ENCODE measurements around the gene CHIT1. TPM values are rescaled to one million over a fixed set of nuclear protein-coding genes. Genes with fewer than 3 reads are reported as not detected.

CHIT1 gene
- total RNA-seq, 2 experiments from 2014 or later, result 0.58 to 1.1 TPM

DNA sequence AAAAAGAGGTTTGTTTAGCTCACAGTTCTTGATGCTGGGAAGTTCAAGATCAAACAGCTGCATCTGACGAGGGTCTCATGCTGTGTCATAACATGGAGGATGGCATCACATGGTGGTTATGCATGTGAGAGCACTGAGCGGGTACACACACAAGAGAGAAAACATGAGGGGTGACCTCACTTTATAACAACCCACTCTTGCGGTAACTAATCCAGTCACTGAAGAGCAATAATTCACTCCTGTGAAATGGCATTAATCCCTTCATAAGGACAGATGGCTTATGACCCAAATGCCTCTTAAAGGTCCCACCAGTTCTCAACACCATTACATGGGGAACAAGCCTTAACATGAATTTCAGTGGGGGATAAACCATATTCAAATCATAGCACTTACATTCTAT, 23.2 kb upstream of the CHIT1 start:
- ChIA-PET CTCF (no interaction called here), POLR2A (no interaction called here)
- peaks cover 2% of the 10 kb centered on the region for H3K9me3 Mint-ChIP-seq
- ATAC-seq (ENCODE audit: poor library complexity) (no peak), DNase-seq (no peak)
- intact Hi-C loops (cut with DNase I, micrococcal nuclease), result no loop called here
- no peak overlapping the region for H3K27ac Mint-ChIP-seq
- no peaks in the 10 kb centered on the region for H3K4me1 Mint-ChIP-seq (ENCODE audit: low read depth)
- Histone ChIP-seq H3K27ac (ENCODE audit: low read depth in 1 of 2, low read length in 2 of 2) (no peak overlapping the region), H3K27me3 (ENCODE audit: control insufficient read depth in 1 of 2, insufficient read depth in 2 of 2, low read length in 2 of 2) (peaks cover 16 to 18% of the 10 kb centered on the region in 2 experiments), H3K9me3 (ENCODE audit: control insufficient read depth in 1 of 2, insufficient read depth in 1 of 2, low read length in 2 of 2) (peaks cover 7% of the 10 kb centered on the region in 2 experiments), H3K4me3 (ENCODE audit: low read length) (no peak overlapping the region), H3K4me1 (ENCODE audit: insufficient read depth, low read length) (no peaks in the 10 kb centered on the region), H3K36me3 (ENCODE audit: insufficient read depth, low read length) (no peaks in the 10 kb centered on the region)
- H3K4me3 Mint-ChIP-seq, result no peak overlapping the region
- no peaks in the 10 kb centered on the region for H3K36me3 Mint-ChIP-seq (ENCODE audit: low read depth)
- peaks cover 39% of the 10 kb centered on the region for H3K27me3 Mint-ChIP-seq
- TF ChIP-seq, protein P1, sequence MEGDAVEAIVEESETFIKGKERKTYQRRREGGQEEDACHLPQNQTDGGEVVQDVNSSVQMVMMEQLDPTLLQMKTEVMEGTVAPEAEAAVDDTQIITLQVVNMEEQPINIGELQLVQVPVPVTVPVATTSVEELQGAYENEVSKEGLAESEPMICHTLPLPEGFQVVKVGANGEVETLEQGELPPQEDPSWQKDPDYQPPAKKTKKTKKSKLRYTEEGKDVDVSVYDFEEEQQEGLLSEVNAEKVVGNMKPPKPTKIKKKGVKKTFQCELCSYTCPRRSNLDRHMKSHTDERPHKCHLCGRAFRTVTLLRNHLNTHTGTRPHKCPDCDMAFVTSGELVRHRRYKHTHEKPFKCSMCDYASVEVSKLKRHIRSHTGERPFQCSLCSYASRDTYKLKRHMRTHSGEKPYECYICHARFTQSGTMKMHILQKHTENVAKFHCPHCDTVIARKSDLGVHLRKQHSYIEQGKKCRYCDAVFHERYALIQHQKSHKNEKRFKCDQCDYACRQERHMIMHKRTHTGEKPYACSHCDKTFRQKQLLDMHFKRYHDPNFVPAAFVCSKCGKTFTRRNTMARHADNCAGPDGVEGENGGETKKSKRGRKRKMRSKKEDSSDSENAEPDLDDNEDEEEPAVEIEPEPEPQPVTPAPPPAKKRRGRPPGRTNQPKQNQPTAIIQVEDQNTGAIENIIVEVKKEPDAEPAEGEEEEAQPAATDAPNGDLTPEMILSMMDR (IDR thresholded peaks at IDR 0.05), result no peak

DNA sequence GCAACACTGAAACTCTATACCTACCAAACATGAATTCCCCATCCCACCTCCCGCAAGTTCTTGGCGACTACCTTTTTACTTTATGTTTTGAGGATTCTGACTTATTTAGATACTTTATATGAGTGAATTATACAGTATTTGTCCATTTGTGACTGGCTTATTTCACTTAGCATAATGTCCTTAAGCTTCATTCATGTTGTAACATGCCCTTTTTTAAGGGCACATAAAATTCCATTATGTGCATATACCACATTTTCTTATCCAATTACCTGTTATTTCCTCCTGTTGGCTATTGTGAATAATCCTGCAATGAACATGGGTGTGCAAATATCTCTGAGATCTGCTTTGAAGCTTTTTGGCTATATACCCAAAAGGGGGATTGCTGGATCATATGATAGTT, 22.0 kb upstream of the CHIT1 start:
- Histone ChIP-seq H3K27me3 (ENCODE audit: control insufficient read depth in 1 of 2, insufficient read depth in 2 of 2, low read length in 2 of 2) (peaks cover 16% of the 10 kb centered on the region in 2 experiments), H3K4me3 (ENCODE audit: low read length) (no peak overlapping the region), H3K36me3 (ENCODE audit: insufficient read depth, low read length) (no peaks in the 10 kb centered on the region), H3K9me3 (ENCODE audit: control insufficient read depth in 1 of 2, insufficient read depth in 1 of 2, low read length in 2 of 2) (peaks cover 2 to 7% of the 10 kb centered on the region in 2 experiments), H3K4me1 (ENCODE audit: insufficient read depth, low read length) (no peaks in the 10 kb centered on the region), H3K27ac (ENCODE audit: low read depth in 1 of 2, low read length in 2 of 2) (no peak overlapping the region)
- Mint-ChIP-seq H3K4me1 (ENCODE audit: low read depth) (no peaks in the 10 kb centered on the region), H3K27ac (no peak overlapping the region), H3K27me3 (peaks cover 41% of the 10 kb centered on the region), H3K36me3 (ENCODE audit: low read depth) (no peaks in the 10 kb centered on the region), H3K9me3 (peaks cover 3% of the 10 kb centered on the region), H3K4me3 (no peak overlapping the region)
- ATAC-seq (ENCODE audit: poor library complexity) (no peak), DNase-seq (no peak)
- CTCF ChIA-PET, result interaction anchor here (3.0 kb wide), 1 partner anchor 16 kb away, joined by 10 read pairs; no protein-coding TSS in a partner anchor
- intact Hi-C loops (cut with DNase I, micrococcal nuclease), result no loop called here
- POLR2A ChIA-PET, result no interaction called here
- TF ChIP-seq, protein P1 (IDR thresholded peaks at IDR 0.05), result no peak

DNA sequence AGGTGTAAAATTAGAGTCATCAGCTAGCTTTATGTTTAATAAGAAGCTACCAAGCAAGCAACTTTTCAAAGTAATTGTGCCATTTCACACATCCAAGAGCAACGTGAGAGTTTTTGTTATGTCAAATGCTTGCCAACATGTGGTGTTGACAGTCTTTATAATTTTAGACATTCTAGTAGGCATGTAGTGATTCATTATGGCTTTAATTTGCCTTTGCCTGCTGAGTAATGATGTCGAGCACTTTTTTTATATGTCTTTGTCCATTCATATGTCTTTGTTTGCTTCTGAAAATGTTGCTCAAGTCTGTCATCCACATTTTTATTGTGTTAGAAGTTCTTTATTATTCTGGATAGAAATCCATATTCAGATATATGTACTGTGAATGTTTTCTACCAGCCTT, 21.4 kb upstream of the CHIT1 start:
- peaks cover 3% of the 10 kb centered on the region for H3K9me3 Mint-ChIP-seq
- peaks cover 36% of the 10 kb centered on the region for H3K27me3 Mint-ChIP-seq
- no peak overlapping the region for H3K4me3 Mint-ChIP-seq
- H3K4me1 Mint-ChIP-seq (ENCODE audit: low read depth), result no peaks in the 10 kb centered on the region
- peaks cover 0 to 7% of the 10 kb centered on the region in 2 experiments for H3K9me3 ChIP-seq (ENCODE audit: control insufficient read depth in 1 of 2, insufficient read depth in 1 of 2, low read length in 2 of 2)
- no peaks in the 10 kb centered on the region for H3K36me3 ChIP-seq (ENCODE audit: insufficient read depth, low read length)
- no peak for ATAC-seq (ENCODE audit: poor library complexity)
- ChIA-PET POLR2A (no interaction called here), CTCF (interaction anchor here (1.3 to 3.0 kb wide), 2 partner anchors 16 to 35 kb away, joined by 3 to 10 read pairs; no protein-coding TSS in a partner anchor)
- H3K27me3 ChIP-seq (ENCODE audit: control insufficient read depth in 1 of 2, insufficient read depth in 2 of 2, low read length in 2 of 2), result peaks cover 13 to 15% of the 10 kb centered on the region in 2 experiments
- no peak for DNase-seq
- H3K27ac ChIP-seq (ENCODE audit: low read depth in 1 of 2, low read length in 2 of 2), result no peak overlapping the region
- no peak overlapping the region for H3K4me3 ChIP-seq (ENCODE audit: low read length)
- H3K4me1 ChIP-seq (ENCODE audit: insufficient read depth, low read length), result no peaks in the 10 kb centered on the region
- intact Hi-C loops (cut with DNase I, micrococcal nuclease), result no loop called here
- TF ChIP-seq, protein P1 (IDR thresholded peaks at IDR 0.05), result no peak
- H3K36me3 Mint-ChIP-seq (ENCODE audit: low read depth), result no peaks in the 10 kb centered on the region
- no peak overlapping the region for H3K27ac Mint-ChIP-seq
